ENCODE data around the gene UBD.

- TF ChIP-seq, protein P1, sequence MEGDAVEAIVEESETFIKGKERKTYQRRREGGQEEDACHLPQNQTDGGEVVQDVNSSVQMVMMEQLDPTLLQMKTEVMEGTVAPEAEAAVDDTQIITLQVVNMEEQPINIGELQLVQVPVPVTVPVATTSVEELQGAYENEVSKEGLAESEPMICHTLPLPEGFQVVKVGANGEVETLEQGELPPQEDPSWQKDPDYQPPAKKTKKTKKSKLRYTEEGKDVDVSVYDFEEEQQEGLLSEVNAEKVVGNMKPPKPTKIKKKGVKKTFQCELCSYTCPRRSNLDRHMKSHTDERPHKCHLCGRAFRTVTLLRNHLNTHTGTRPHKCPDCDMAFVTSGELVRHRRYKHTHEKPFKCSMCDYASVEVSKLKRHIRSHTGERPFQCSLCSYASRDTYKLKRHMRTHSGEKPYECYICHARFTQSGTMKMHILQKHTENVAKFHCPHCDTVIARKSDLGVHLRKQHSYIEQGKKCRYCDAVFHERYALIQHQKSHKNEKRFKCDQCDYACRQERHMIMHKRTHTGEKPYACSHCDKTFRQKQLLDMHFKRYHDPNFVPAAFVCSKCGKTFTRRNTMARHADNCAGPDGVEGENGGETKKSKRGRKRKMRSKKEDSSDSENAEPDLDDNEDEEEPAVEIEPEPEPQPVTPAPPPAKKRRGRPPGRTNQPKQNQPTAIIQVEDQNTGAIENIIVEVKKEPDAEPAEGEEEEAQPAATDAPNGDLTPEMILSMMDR (IDR thresholded peaks at IDR 0.05), result no peak
- no peak for TF ChIP-seq POLR2A (IDR thresholded peaks at IDR 0.05)
These were observed 12.0 kb downstream of the UBD start for GRCh38 chr6:29547573-29547972.
